ENCODE data around the gene SEL1L.

SEL1L gene

GRCh38 chr14:81533212-81533535, 479 bp downstream of the SEL1L start:
- Histone ChIP-seq H3K4me1 (peaks cover 12% of the 10 kb centered on the region), H3K27ac (peak overlapping the region; percentile 17), H2AFZ (peak overlapping the region; percentile 80), H3K27me3 (ENCODE audit: control insufficient read depth, insufficient read depth, low read length) (no peaks in the 10 kb centered on the region), H3K36me3 (ENCODE audit: control insufficient read depth, insufficient read depth, low read length) (no peaks in the 10 kb centered on the region), H3K9me3 (ENCODE audit: control insufficient read depth, low read length) (no peaks in the 10 kb centered on the region), H3K4me3 (ENCODE audit: low read depth, low read length) (peak overlapping the region; percentile 76), H3K9ac (peak overlapping the region; percentile 40), H3K4me2 (ENCODE audit: low read length) (peak overlapping the region; percentile 76), H3K79me2 (peaks cover 28% of the 10 kb centered on the region)
- no peak for TF ChIP-seq CTCF (IDR thresholded peaks at IDR 0.05)

- Histone ChIP-seq H3K79me2 (peaks cover 31% of the 10 kb centered on the region), H2AFZ (no peak overlapping the region), H3K4me2 (ENCODE audit: low read length) (no peak overlapping the region), H3K27ac (no peak overlapping the region), H3K4me1 (peaks cover 12% of the 10 kb centered on the region), H3K9me3 (ENCODE audit: control insufficient read depth, low read length) (no peaks in the 10 kb centered on the region), H3K27me3 (ENCODE audit: control insufficient read depth, insufficient read depth, low read length) (no peaks in the 10 kb centered on the region), H3K9ac (no peak overlapping the region), H3K36me3 (ENCODE audit: control insufficient read depth, insufficient read depth, low read length) (no peaks in the 10 kb centered on the region), H3K4me3 (ENCODE audit: low read depth, low read length) (no peak overlapping the region)
- TF ChIP-seq CTCF (IDR thresholded peaks at IDR 0.05) = no peak
Observed at GRCh38 chr14:81529391-81529790, 4.3 kb downstream of the SEL1L start.

GRCh38 chr14:81525129-81525528, 8.5 kb downstream of the SEL1L start:
- peaks cover 6% of the 10 kb centered on the region for H3K4me1 ChIP-seq
- no peak overlapping the region for H3K27ac ChIP-seq
- no peaks in the 10 kb centered on the region for H3K27me3 ChIP-seq (ENCODE audit: control insufficient read depth, insufficient read depth, low read length)
- no peak overlapping the region for H2AFZ ChIP-seq
- H3K9ac ChIP-seq = no peak overlapping the region
- H3K4me3 ChIP-seq (ENCODE audit: low read depth, low read length) = no peak overlapping the region
- no peak for TF ChIP-seq CTCF (IDR thresholded peaks at IDR 0.05)
- no peak overlapping the region for H3K4me2 ChIP-seq (ENCODE audit: low read length)
- peaks cover 15% of the 10 kb centered on the region for H3K79me2 ChIP-seq
- no peaks in the 10 kb centered on the region for H3K36me3 ChIP-seq (ENCODE audit: control insufficient read depth, insufficient read depth, low read length)
- H3K9me3 ChIP-seq (ENCODE audit: control insufficient read depth, low read length) = no peaks in the 10 kb centered on the region

GRCh38 chr14:81523616-81524015, 10.0 kb downstream of the SEL1L start:
- H3K4me1 ChIP-seq = no peaks in the 10 kb centered on the region
- H3K4me3 ChIP-seq (ENCODE audit: low read depth, low read length) = no peak overlapping the region
- H3K36me3 ChIP-seq (ENCODE audit: control insufficient read depth, insufficient read depth, low read length) = no peaks in the 10 kb centered on the region
- H3K27ac ChIP-seq = no peak overlapping the region
- no peak for TF ChIP-seq CTCF (IDR thresholded peaks at IDR 0.05)
- H2AFZ ChIP-seq = no peak overlapping the region
- H3K4me2 ChIP-seq (ENCODE audit: low read length) = no peak overlapping the region
- H3K9ac ChIP-seq = no peak overlapping the region
- H3K79me2 ChIP-seq = peaks cover 11% of the 10 kb centered on the region
- H3K27me3 ChIP-seq (ENCODE audit: control insufficient read depth, insufficient read depth, low read length) = no peaks in the 10 kb centered on the region
- H3K9me3 ChIP-seq (ENCODE audit: control insufficient read depth, low read length) = no peaks in the 10 kb centered on the region

GRCh38 chr14:81523016-81523415, 10.6 kb downstream of the SEL1L start:
- no peak for TF ChIP-seq CTCF (IDR thresholded peaks at IDR 0.05)
- no peak overlapping the region for H3K27ac ChIP-seq

More at GRCh38 chr14:81523016-81523415, 10.6 kb downstream of the SEL1L start:
- H3K4me3 ChIP-seq (ENCODE audit: low read depth, low read length) = no peak overlapping the region
- no peaks in the 10 kb centered on the region for H3K4me1 ChIP-seq
- H3K36me3 ChIP-seq (ENCODE audit: control insufficient read depth, insufficient read depth, low read length) = no peaks in the 10 kb centered on the region
- H3K27me3 ChIP-seq (ENCODE audit: control insufficient read depth, insufficient read depth, low read length) = no peaks in the 10 kb centered on the region
- H3K9ac ChIP-seq = no peak overlapping the region
- H3K79me2 ChIP-seq = peaks cover 11% of the 10 kb centered on the region
- no peaks in the 10 kb centered on the region for H3K9me3 ChIP-seq (ENCODE audit: control insufficient read depth, low read length)
- no peak overlapping the region for H3K4me2 ChIP-seq (ENCODE audit: low read length)
- H2AFZ ChIP-seq = no peak overlapping the region
